Esophagus (tissue), 2 donors: ENCODE data around the gene UVSSA. TPM values are rescaled to one million over a fixed set of nuclear protein-coding genes. Genes with fewer than 3 reads are reported as not detected.

Source experiments
- H3K27ac ChIP-seq, 2 donors: one replicate each; pipeline ENCODE4 v1.5.1; 2013; ENCODE audit warnings: low read depth in 2 of 2, mild to moderate bottlenecking in 2 of 2, inconsistent platforms in 1 of 2, low read length in 1 of 2, moderate library complexity in 1 of 2
- H3K27me3 ChIP-seq, 2 donors: one replicate each; pipeline ENCODE4 v1.6.1; 2013; ENCODE audit warnings: low read length in 2 of 2, control low read depth in 1 of 2, mild to moderate bottlenecking in 1 of 2; ENCODE audit not compliant: insufficient read depth in 2 of 2, control insufficient read depth in 1 of 2
- H3K36me3 ChIP-seq, 2 donors: one replicate each; pipeline ENCODE4 v1.6.1; 2013; ENCODE audit warnings: low read length in 1 of 2; ENCODE audit not compliant: control insufficient read depth in 2 of 2, insufficient read depth in 2 of 2
- H3K4me1 ChIP-seq, 2 donors: one replicate each; pipeline ENCODE4 v1.6.1; 2013; ENCODE audit warnings: low read length in 1 of 2; ENCODE audit not compliant: control insufficient read depth in 2 of 2, insufficient read depth in 2 of 2
- H3K4me3 ChIP-seq, 2 donors: one replicate each; pipeline ENCODE4 v1.5.1; 2013; ENCODE audit warnings: low read length in 2 of 2, mild to moderate bottlenecking in 2 of 2, low read depth in 1 of 2, moderate library complexity in 1 of 2
- H3K9me3 ChIP-seq, 2 donors: one replicate each; pipeline ENCODE4 v1.6.1; 2013; ENCODE audit warnings: mild to moderate bottlenecking in 2 of 2, low read depth in 1 of 2, low read length in 1 of 2, moderate library complexity in 1 of 2; ENCODE audit not compliant: control insufficient read depth in 2 of 2, insufficient read depth in 1 of 2
- WGBS, 2 donors: extraction: QIAGEN DNeasy Blood & Tissue Kit; methylation state at CpG; one replicate each; pipeline ENCODE4 v1.1.7; 2013; 5-methylcytosine and 5-hydroxymethylcytosine counted together
- polyA plus RNA-seq, 2 donors: library from polyadenylated mRNA; stranded (reverse); fragments of 200-250 nt; gene quantifications; one replicate each; pipeline ENCODE4 v1.2.3, GENCODE V29; 2013
- donor health status: healthy with polysubstance abuse.
- donor health status: Bipolar disorder and iron deficiency.

UVSSA gene
- polyA plus RNA-seq, 2 donors = 4.8 to 13.0 TPM

GRCh38 chr4:1353186-1354055 lies 6.4 kb downstream of the UVSSA start:
- Histone ChIP-seq H3K36me3 (peaks cover 7 to 58% of the 10 kb centered on the region in 2 donors), H3K27ac (no peak overlapping the region), H3K4me3 (no peak overlapping the region), H3K4me1 (no peaks in the 10 kb centered on the region), H3K27me3 (no peaks in the 10 kb centered on the region), H3K9me3 (no peaks in the 10 kb centered on the region)
- 89 to 92% methylated on average over 30 of the region's 30 CpGs for WGBS, 2 donors

GRCh38 chr4:1354136-1354982 lies 7.4 kb downstream of the UVSSA start:
- Histone ChIP-seq H3K36me3 (peaks cover 7 to 57% of the 10 kb centered on the region in 2 donors), H3K9me3 (no peaks in the 10 kb centered on the region), H3K4me1 (no peaks in the 10 kb centered on the region), H3K27ac (no peak overlapping the region), H3K27me3 (no peaks in the 10 kb centered on the region), H3K4me3 (no peak overlapping the region)
- 89 to 91% methylated on average over 36 of the region's 36 CpGs for WGBS, 2 donors

GRCh38 chr4:1354983-1355275 lies 7.9 kb downstream of the UVSSA start:
- Histone ChIP-seq H3K9me3 (no peaks in the 10 kb centered on the region), H3K27ac (no peak overlapping the region), H3K27me3 (no peaks in the 10 kb centered on the region), H3K36me3 (peaks cover 7 to 53% of the 10 kb centered on the region in 2 donors), H3K4me3 (no peak overlapping the region), H3K4me1 (no peaks in the 10 kb centered on the region)
- WGBS, 2 donors = 93 to 95% methylated on average over 18 of the region's 18 CpGs

GRCh38 chr4:1355378-1355777 lies 8.4 kb downstream of the UVSSA start:
- H3K9me3 ChIP-seq = no peaks in the 10 kb centered on the region
- no peak overlapping the region for H3K27ac ChIP-seq
- H3K4me3 ChIP-seq = no peak overlapping the region
- no peaks in the 10 kb centered on the region for H3K27me3 ChIP-seq
- no peaks in the 10 kb centered on the region for H3K4me1 ChIP-seq
- peaks cover 7 to 49% of the 10 kb centered on the region in 2 donors for H3K36me3 ChIP-seq
- 93 to 97% methylated on average over 14 of the region's 14 CpGs for WGBS, 2 donors

- Histone ChIP-seq H3K4me1 (no peaks in the 10 kb centered on the region), H3K27me3 (no peaks in the 10 kb centered on the region), H3K36me3 (peaks cover 7 to 55% of the 10 kb centered on the region in 2 donors), H3K27ac (no peak overlapping the region), H3K9me3 (no peaks in the 10 kb centered on the region), H3K4me3 (no peak overlapping the region)
- WGBS, 2 donors = 58 to 62% methylated on average over 28 of the region's 28 CpGs
These were observed 9.4 kb downstream of the UVSSA start for GRCh38 chr4:1356181-1356998.

GRCh38 chr4:1357356-1358248 lies 10.6 kb downstream of the UVSSA start:
- no peak overlapping the region for H3K4me3 ChIP-seq
- no peaks in the 10 kb centered on the region for H3K4me1 ChIP-seq
- peaks cover 7 to 55% of the 10 kb centered on the region in 2 donors for H3K36me3 ChIP-seq
- WGBS, 2 donors = 92 to 94% methylated on average over 27 of the region's 27 CpGs
- no peaks in the 10 kb centered on the region for H3K27me3 ChIP-seq
- H3K9me3 ChIP-seq = no peaks in the 10 kb centered on the region
- H3K27ac ChIP-seq = no peak overlapping the region

GRCh38 chr4:1358421-1359143 lies 11.6 kb downstream of the UVSSA start:
- H3K4me1 ChIP-seq = no peaks in the 10 kb centered on the region
- H3K36me3 ChIP-seq = peaks cover 7 to 50% of the 10 kb centered on the region in 2 donors
- no peak overlapping the region for H3K27ac ChIP-seq
- WGBS, 2 donors = 95 to 96% methylated on average over 38 of the region's 38 CpGs
- no peaks in the 10 kb centered on the region for H3K9me3 ChIP-seq
- H3K4me3 ChIP-seq = no peak overlapping the region
- no peaks in the 10 kb centered on the region for H3K27me3 ChIP-seq

GRCh38 chr4:1359144-1359501 lies 12.1 kb downstream of the UVSSA start:
- Histone ChIP-seq H3K27me3 (no peaks in the 10 kb centered on the region), H3K9me3 (no peaks in the 10 kb centered on the region), H3K36me3 (peaks cover 7 to 47% of the 10 kb centered on the region in 2 donors), H3K4me1 (no peaks in the 10 kb centered on the region), H3K27ac (no peak overlapping the region), H3K4me3 (no peak overlapping the region)
- WGBS, 2 donors = 85 to 91% methylated on average over 14 of the region's 14 CpGs
